PFSK-1 (cell line): Measurements from ENCODE around the gene CC2D1A.

Experiments
- FOXP2 ChIP-seq: optimal IDR thresholded peaks from 2 replicates; pipeline ENCODE3; 2011; ENCODE audit warnings: borderline replicate concordance, control low read depth, inconsistent platforms; ENCODE audit not compliant: insufficient read depth; ENCODE audit errors: extremely low read length, extremely low read depth
- POLR2AphosphoS5 ChIP-seq: IDR thresholded peaks from 2 replicates; pipeline ENCODE4 v1.6.1; 2012; ENCODE audit warnings: low read depth, mild to moderate bottlenecking, control low read depth, low read length, moderate library complexity
- REST ChIP-seq, 2 experiments: IDR thresholded peaks; 2 replicates each; pipeline versions ENCODE4 v1.6.1 to v1.8.0; 2011 to 2012; ENCODE audit warnings: low read depth in 2 of 2, low read length in 2 of 2, control low read depth in 1 of 2, inconsistent platforms in 1 of 2, mild to moderate bottlenecking in 1 of 2, moderate library complexity in 1 of 2; ENCODE audit not compliant: insufficient read depth in 1 of 2
- SIN3A ChIP-seq: IDR thresholded peaks from 2 replicates; pipeline ENCODE4 v1.6.1; 2012; ENCODE audit warnings: mild to moderate bottlenecking, low read length, moderate library complexity, borderline replicate concordance; ENCODE audit not compliant: insufficient read depth
- TAF1 ChIP-seq: IDR thresholded peaks from 2 replicates; pipeline ENCODE4 v1.6.1; 2012; ENCODE audit warnings: low read length, control low read depth, borderline replicate concordance; ENCODE audit not compliant: insufficient read depth

Gene CC2D1A

GRCh38 chr19:13865571-13866462 is 40.2 kb upstream of the CC2D1A start:
- TF ChIP-seq FOXP2 (peak; percentile 21), POLR2AphosphoS5 (no peak)

- no peak for TF ChIP-seq FOXP2
- TF ChIP-seq REST (IDR thresholded peaks at IDR 0.05; ENCODE audit: insufficient read depth in 1 of 2, low read depth in 2 of 2, low read length in 2 of 2) = no peak
- TF ChIP-seq TAF1 = no peak
- TF ChIP-seq SIN3A = no peak
These were observed 39.4 kb upstream of the CC2D1A start for GRCh38 chr19:13866463-13867046.

- TF ChIP-seq REST (IDR thresholded peaks at IDR 0.05; ENCODE audit: insufficient read depth in 1 of 2, low read depth in 2 of 2, low read length in 2 of 2) (no peak), TAF1 (no peak), POLR2AphosphoS5 (no peak), FOXP2 (no peak), SIN3A (no peak)
These were observed 37.3 kb upstream of the CC2D1A start for GRCh38 chr19:13868663-13869062.

GRCh38 chr19:13869281-13869680 is 36.7 kb upstream of the CC2D1A start:
- TF ChIP-seq SIN3A (no peak), REST (IDR thresholded peaks at IDR 0.05; ENCODE audit: insufficient read depth in 1 of 2, low read depth in 2 of 2, low read length in 2 of 2) (no peak), FOXP2 (no peak), TAF1 (no peak), POLR2AphosphoS5 (no peak)

- TF ChIP-seq TAF1 = no peak
- no peak for TF ChIP-seq FOXP2
- no peak for TF ChIP-seq POLR2AphosphoS5
- TF ChIP-seq REST (IDR thresholded peaks at IDR 0.05; ENCODE audit: insufficient read depth in 1 of 2, low read depth in 2 of 2, low read length in 2 of 2) = no peak
These were observed 35.1 kb upstream of the CC2D1A start for GRCh38 chr19:13870873-13871272.
